Glutamatergic neuron (in vitro differentiated cells): ENCODE data around the gene RHEBL1. TPM values are rescaled to one million over a fixed set of nuclear protein-coding genes. Genes with fewer than 3 reads are reported as not detected.

ENCODE experiments used
- DNase-seq: peaks from one replicate; pipeline ENCODE4 v3.0.0; 2022
- H3K27ac Mint-ChIP-seq: one replicate; pipeline ENCODE4 v1.8.0; 2020; ENCODE audit warnings: mild to moderate bottlenecking, mixed read lengths, inconsistent platforms; ENCODE audit not compliant: unreplicated experiment
- H3K27me3 Mint-ChIP-seq: one replicate; pipeline ENCODE4 v1.8.0; 2020; ENCODE audit warnings: mild to moderate bottlenecking, moderate library complexity, mixed read lengths, inconsistent platforms; ENCODE audit not compliant: unreplicated experiment
- H3K36me3 Mint-ChIP-seq: one replicate; pipeline ENCODE4 v1.8.0; 2020; ENCODE audit warnings: mild to moderate bottlenecking, mixed read lengths, inconsistent platforms; ENCODE audit not compliant: unreplicated experiment
- H3K4me1 Mint-ChIP-seq: one replicate; pipeline ENCODE4 v1.8.0; 2020; ENCODE audit warnings: mild to moderate bottlenecking, low read depth, mixed read lengths, inconsistent platforms; ENCODE audit not compliant: unreplicated experiment
- H3K4me3 Mint-ChIP-seq: one replicate; pipeline ENCODE4 v1.8.0; 2020; ENCODE audit warnings: mild to moderate bottlenecking, mixed read lengths, inconsistent platforms; ENCODE audit not compliant: unreplicated experiment
- H3K9me3 Mint-ChIP-seq: one replicate; pipeline ENCODE4 v1.8.0; 2020; ENCODE audit warnings: mild to moderate bottlenecking, moderate library complexity, mixed read lengths, inconsistent platforms; ENCODE audit not compliant: unreplicated experiment
- CTCF ChIP-seq: fragments of 200-600 bp; sonication (generic); IDR thresholded peaks from one replicate; pipeline ENCODE4 v1.5.0; 2021; ENCODE audit not compliant: partially characterized antibody, unreplicated experiment
- total RNA-seq: library from RNA; stranded (reverse); fragmentation: NEBNext Ultra II Directional; extraction: Animal tissue kit (Norgen Biotek cat#: 25700); gene quantifications from one replicate; pipeline ENCODE4 v1.2.1, GENCODE V29; 2021; ENCODE audit not compliant: unreplicated experiment

Gene RHEBL1
- total RNA-seq, 1 donor from 2014 or later: 2.3 TPM

GRCh38 chr12:49041036-49041880 lies 28.5 kb downstream of the RHEBL1 start:
- H3K27ac Mint-ChIP-seq: no peak overlapping the region
- peaks cover 3% of the 10 kb centered on the region for H3K9me3 Mint-ChIP-seq
- no peak overlapping the region for H3K4me3 Mint-ChIP-seq
- H3K27me3 Mint-ChIP-seq: peaks cover 3% of the 10 kb centered on the region
- no peak for DNase-seq
- TF ChIP-seq CTCF: no peak
- H3K4me1 Mint-ChIP-seq: no peaks in the 10 kb centered on the region
- H3K36me3 Mint-ChIP-seq: no peaks in the 10 kb centered on the region

GRCh38 chr12:49040364-49040855 lies 29.4 kb downstream of the RHEBL1 start:
- Mint-ChIP-seq H3K27me3 (no peaks in the 10 kb centered on the region), H3K4me1 (no peaks in the 10 kb centered on the region), H3K9me3 (peaks cover 3% of the 10 kb centered on the region), H3K36me3 (no peaks in the 10 kb centered on the region), H3K27ac (no peak overlapping the region), H3K4me3 (no peak overlapping the region)
- no peak for DNase-seq
- no peak for TF ChIP-seq CTCF

- no peaks in the 10 kb centered on the region for H3K27me3 Mint-ChIP-seq
- TF ChIP-seq CTCF: no peak
- no peak for DNase-seq
- H3K4me1 Mint-ChIP-seq: no peaks in the 10 kb centered on the region
- no peaks in the 10 kb centered on the region for H3K36me3 Mint-ChIP-seq
- H3K4me3 Mint-ChIP-seq: no peak overlapping the region
- peaks cover 3% of the 10 kb centered on the region for H3K9me3 Mint-ChIP-seq
- no peak overlapping the region for H3K27ac Mint-ChIP-seq
Measured at GRCh38 chr12:49039421-49040363, 30.1 kb downstream of the RHEBL1 start.

GRCh38 chr12:49038291-49038955 lies 31.4 kb downstream of the RHEBL1 start:
- Mint-ChIP-seq H3K36me3 (no peaks in the 10 kb centered on the region), H3K4me1 (no peaks in the 10 kb centered on the region), H3K9me3 (peaks cover 3% of the 10 kb centered on the region), H3K4me3 (no peak overlapping the region), H3K27me3 (no peaks in the 10 kb centered on the region), H3K27ac (no peak overlapping the region)
- no peak for DNase-seq
- TF ChIP-seq CTCF: no peak
